Raji (cell line): ENCODE results near the gene NUDT22.
A peak's percentile ranks its signal among the peaks of the same experiment; 100 is the strongest.

Experiments
- POLR2A ChIP-seq: IDR thresholded peaks from 2 replicates; pipeline ENCODE4 v1.6.1; 2011; ENCODE audit warnings: low read depth, low read length, control low read depth; ENCODE audit not compliant: insufficient read depth

NUDT22 gene

GRCh38 chr11:64265176-64266160 is 39.4 kb downstream of the NUDT22 start:
- TF ChIP-seq POLR2A: no peak

- no peak for TF ChIP-seq POLR2A
Measured at GRCh38 chr11:64266339-64266738, 40.3 kb downstream of the NUDT22 start.

- no peak for TF ChIP-seq POLR2A
Measured at GRCh38 chr11:64267207-64267945, 41.3 kb downstream of the NUDT22 start.

GRCh38 chr11:64268025-64268892 is 42.2 kb downstream of the NUDT22 start:
- no peak for TF ChIP-seq POLR2A

GRCh38 chr11:64268893-64269539 is 42.9 kb downstream of the NUDT22 start:
- no peak for TF ChIP-seq POLR2A

- TF ChIP-seq POLR2A: peak; percentile 59
Measured at GRCh38 chr11:64269540-64270220, 43.6 kb downstream of the NUDT22 start.

GRCh38 chr11:64275031-64275800 is 49.1 kb downstream of the NUDT22 start:
- no peak for TF ChIP-seq POLR2A

GRCh38 chr11:64275841-64276240 is 49.8 kb downstream of the NUDT22 start:
- TF ChIP-seq POLR2A: no peak

- no peak for TF ChIP-seq POLR2A
Measured at GRCh38 chr11:64276653-64277431, 50.8 kb downstream of the NUDT22 start.

GRCh38 chr11:64278576-64279190 is 52.6 kb downstream of the NUDT22 start:
- TF ChIP-seq POLR2A: no peak
